Thyroid gland (tissue), 4 donors: Measurements from ENCODE around the gene GRK1.
"Not testable (repeated sequence)": the region's sequence is repeated elsewhere in the genome, so short reads cannot be mapped to it uniquely, and the experiment has no call there.

Experiments
- CTCF ChIP-seq, 6 experiments: fragments of 200-600 bp in 3 of 6; fragments of 450-650 bp in 3 of 6; sonication (generic) in 3 of 6; IDR thresholded peaks; one replicate each; pipeline ENCODE4 v1.5.1; 2016 to 2019; ENCODE audit warnings: antibody characterized with exemption in 6 of 6, mild to moderate bottlenecking in 2 of 6, inconsistent platforms in 1 of 6, moderate library complexity in 1 of 6
- POLR2A ChIP-seq, 2 donors: fragments of 450-650 bp; IDR thresholded peaks; one replicate each; pipeline ENCODE4 v1.6.1; 2017; ENCODE audit warnings: antibody characterized with exemption in 2 of 2, mild to moderate bottlenecking in 2 of 2, moderate library complexity in 1 of 2

GRCh38 chr13:113745500-113746142, 78.6 kb downstream of the GRK1 start:
- not testable (repeated sequence) for TF ChIP-seq CTCF, POLR2A (IDR thresholded peaks at IDR 0.05)
